ENCODE data around the gene CLEC17A.

DNA sequence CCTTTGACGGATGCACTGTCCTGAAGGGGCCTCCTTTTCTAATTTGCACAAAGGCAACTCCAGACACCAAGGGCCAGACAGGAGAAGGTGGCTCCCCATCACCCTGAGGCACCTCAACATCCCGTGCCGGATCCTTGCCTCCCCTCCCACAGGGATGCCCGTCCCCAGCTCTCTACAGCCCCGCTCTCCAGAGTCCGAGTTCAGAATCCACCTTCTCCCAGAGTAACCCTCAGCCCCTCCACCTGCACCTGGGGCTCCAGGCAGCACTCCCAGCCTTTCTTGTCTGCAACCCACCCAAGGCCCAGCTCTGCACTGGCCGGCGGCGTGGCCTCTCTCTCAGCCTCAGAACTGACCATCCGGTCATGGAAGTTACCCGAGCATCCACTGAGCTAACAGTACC is 15.8 kb upstream of the CLEC17A start:
- TF ChIP-seq, protein P1, sequence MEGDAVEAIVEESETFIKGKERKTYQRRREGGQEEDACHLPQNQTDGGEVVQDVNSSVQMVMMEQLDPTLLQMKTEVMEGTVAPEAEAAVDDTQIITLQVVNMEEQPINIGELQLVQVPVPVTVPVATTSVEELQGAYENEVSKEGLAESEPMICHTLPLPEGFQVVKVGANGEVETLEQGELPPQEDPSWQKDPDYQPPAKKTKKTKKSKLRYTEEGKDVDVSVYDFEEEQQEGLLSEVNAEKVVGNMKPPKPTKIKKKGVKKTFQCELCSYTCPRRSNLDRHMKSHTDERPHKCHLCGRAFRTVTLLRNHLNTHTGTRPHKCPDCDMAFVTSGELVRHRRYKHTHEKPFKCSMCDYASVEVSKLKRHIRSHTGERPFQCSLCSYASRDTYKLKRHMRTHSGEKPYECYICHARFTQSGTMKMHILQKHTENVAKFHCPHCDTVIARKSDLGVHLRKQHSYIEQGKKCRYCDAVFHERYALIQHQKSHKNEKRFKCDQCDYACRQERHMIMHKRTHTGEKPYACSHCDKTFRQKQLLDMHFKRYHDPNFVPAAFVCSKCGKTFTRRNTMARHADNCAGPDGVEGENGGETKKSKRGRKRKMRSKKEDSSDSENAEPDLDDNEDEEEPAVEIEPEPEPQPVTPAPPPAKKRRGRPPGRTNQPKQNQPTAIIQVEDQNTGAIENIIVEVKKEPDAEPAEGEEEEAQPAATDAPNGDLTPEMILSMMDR (IDR thresholded peaks at IDR 0.05): no peak
- TF ChIP-seq POLR2A (IDR thresholded peaks at IDR 0.05) (no peak), EP300 (IDR thresholded peaks at IDR 0.05) (no peak), POLR2AphosphoS5 (IDR thresholded peaks at IDR 0.05) (no peak)
